ENCODE results near the gene FGF18. TPM values are rescaled to one million over a fixed set of nuclear protein-coding genes. Genes with fewer than 3 reads are reported as not detected.

Gene FGF18
- total RNA-seq, 2 donors from 2014 or later = 0.81 to 1.6 TPM

DNA sequence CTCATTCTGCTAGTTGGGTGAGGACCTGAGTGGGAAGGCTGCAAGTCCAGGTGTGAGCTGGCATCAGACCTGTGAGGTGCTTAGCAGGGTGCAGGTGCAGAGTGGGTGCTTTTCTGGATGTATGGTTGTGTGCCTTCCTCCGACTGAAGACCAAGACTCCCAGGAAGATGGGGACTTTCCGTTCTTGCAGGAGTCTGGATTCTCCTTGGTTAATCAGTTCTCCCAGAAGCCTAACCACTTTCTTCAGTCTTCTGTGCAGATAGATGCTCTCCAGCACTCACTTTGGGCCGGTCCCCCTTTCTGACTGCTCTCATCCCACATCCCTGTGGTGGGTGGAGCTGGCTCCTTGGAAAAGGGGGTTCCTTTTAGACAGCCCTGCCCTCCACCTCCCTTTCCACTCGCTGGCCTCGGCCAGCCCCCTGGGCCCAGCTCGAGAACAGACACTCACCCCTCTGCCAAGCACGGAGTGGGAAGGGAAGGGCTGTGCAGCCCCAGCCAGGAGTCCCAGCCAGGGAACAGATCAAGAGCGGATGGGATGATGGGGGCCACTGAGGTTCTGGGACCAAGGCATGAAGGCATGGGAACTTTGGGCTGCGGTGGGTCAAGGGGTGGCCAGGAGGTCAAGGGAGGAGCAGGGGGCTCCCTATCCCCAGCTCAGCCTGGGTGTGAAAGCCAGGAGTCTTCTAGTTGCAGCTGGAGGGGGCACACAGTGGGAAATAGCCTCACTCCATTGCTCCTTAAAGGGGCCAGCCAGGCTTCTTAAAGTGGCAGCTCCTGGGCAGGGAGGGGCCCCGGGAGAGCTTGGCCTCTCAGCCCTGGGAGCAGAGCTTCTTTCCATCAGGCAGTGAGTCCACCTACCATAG, 62.4 kb downstream of the FGF18 start:
- H3K27me3 ChIP-seq (replicated peaks; ENCODE audit: insufficient read depth) = no peaks in the 10 kb centered on the region
- H3K4me3 ChIP-seq = no peak overlapping the region
- no peaks in the 10 kb centered on the region for H3K36me3 ChIP-seq
- TF ChIP-seq, protein P1, sequence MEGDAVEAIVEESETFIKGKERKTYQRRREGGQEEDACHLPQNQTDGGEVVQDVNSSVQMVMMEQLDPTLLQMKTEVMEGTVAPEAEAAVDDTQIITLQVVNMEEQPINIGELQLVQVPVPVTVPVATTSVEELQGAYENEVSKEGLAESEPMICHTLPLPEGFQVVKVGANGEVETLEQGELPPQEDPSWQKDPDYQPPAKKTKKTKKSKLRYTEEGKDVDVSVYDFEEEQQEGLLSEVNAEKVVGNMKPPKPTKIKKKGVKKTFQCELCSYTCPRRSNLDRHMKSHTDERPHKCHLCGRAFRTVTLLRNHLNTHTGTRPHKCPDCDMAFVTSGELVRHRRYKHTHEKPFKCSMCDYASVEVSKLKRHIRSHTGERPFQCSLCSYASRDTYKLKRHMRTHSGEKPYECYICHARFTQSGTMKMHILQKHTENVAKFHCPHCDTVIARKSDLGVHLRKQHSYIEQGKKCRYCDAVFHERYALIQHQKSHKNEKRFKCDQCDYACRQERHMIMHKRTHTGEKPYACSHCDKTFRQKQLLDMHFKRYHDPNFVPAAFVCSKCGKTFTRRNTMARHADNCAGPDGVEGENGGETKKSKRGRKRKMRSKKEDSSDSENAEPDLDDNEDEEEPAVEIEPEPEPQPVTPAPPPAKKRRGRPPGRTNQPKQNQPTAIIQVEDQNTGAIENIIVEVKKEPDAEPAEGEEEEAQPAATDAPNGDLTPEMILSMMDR (IDR thresholded peaks at IDR 0.05) = no peak
- no peak for ATAC-seq (ENCODE audit: insufficient number of reproducible peaks, low FRiP score, low read depth)
- peaks cover 6 to 14% of the 10 kb centered on the region in 2 donors for H3K4me1 ChIP-seq (ENCODE audit: control insufficient read depth in 1 of 2, low read depth in 2 of 2)
- no peak overlapping the region for H3K27ac ChIP-seq
- H3K9me3 ChIP-seq = no peaks in the 10 kb centered on the region
- no peak for DNase-seq (ENCODE audit: low spot score)

DNA sequence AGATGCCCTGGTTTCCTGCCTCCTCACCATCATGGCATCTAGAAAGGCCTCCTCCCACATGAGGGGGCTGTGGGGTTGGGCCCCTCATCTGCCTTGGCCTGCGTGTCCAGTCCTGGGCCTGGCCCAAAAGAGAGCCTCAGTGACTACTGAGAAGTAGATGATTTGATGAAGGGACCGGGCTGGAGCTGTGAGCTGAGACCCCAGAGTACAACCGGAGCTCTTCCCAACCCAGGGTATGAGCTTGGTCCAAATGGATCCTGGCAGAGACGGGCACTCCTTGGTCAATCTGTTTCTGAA, 62.9 kb downstream of the FGF18 start:
- H3K36me3 ChIP-seq = no peaks in the 10 kb centered on the region
- no peak for DNase-seq (ENCODE audit: low spot score)
- H3K4me1 ChIP-seq (ENCODE audit: control insufficient read depth in 1 of 2, low read depth in 2 of 2) = peaks cover 5 to 9% of the 10 kb centered on the region in 2 donors
- TF ChIP-seq, protein P1 (IDR thresholded peaks at IDR 0.05) = no peak
- no peaks in the 10 kb centered on the region for H3K9me3 ChIP-seq
- H3K4me3 ChIP-seq = no peak overlapping the region
- no peak overlapping the region for H3K27ac ChIP-seq
- ATAC-seq (ENCODE audit: insufficient number of reproducible peaks, low FRiP score, low read depth) = no peak
- H3K27me3 ChIP-seq (replicated peaks; ENCODE audit: insufficient read depth) = no peaks in the 10 kb centered on the region

DNA sequence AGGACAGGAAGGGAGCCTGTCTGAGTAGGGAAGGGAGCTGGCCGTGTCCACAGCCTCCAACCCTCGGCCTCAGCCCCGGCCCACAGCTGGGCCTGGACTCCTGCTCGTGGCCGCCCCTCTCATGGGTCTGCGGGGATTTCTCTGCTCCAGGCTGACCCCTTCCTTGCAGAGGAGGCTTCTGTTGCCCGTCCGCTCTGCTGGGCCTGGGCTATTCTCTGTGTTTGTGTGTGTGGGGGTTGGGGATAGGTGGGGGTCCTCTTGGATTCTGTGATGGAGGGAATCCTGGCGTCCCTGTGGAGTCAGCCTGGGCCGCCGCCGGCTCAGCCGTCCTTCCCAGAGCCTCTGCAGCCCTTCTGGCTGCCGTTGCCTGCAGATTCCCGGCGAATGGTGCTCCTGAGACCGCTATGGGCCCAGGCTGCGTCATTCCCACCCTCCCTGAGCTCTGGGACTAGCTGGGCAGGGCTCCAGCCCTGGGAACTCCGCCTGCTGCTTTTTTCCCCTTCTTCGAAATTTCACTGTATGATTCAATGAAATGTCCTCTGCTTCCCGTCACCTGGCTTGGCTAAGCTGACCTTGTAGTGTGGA, 64.2 kb downstream of the FGF18 start:
- TF ChIP-seq, protein P1 (IDR thresholded peaks at IDR 0.05) = no peak
- peak; percentile 55 for DNase-seq (ENCODE audit: low spot score)
- peak overlapping the region in 1 of 2 donors; percentile 39 for H3K27ac ChIP-seq

DNA sequence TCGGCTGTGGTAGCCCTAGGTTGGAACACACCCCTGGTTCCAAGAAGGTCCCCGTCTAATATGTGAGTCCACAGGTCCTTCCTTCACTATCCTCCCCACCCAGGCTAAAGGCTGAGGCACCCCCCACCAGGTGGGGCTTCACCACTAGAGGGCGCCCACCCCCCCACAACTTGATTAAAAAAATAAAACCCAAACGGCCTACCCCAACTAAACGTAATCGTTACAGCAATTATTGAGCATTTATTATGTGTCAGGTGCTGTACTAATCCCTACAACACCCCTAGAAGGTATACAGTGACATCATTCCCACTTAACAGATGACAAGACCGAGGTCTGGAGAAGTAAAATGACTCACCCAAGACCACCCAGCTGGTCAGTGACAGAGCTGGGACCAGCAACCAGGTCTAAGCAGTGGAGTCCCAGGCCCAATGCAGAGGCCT, 65.0 kb downstream of the FGF18 start:
- no peak for DNase-seq (ENCODE audit: low spot score)
- H3K9me3 ChIP-seq = no peaks in the 10 kb centered on the region
- ATAC-seq (ENCODE audit: insufficient number of reproducible peaks, low FRiP score, low read depth) = no peak
- no peaks in the 10 kb centered on the region for H3K36me3 ChIP-seq
- no peak overlapping the region for H3K4me3 ChIP-seq
- H3K27me3 ChIP-seq (replicated peaks; ENCODE audit: insufficient read depth) = no peaks in the 10 kb centered on the region
- no peak overlapping the region for H3K27ac ChIP-seq
- TF ChIP-seq, protein P1 (IDR thresholded peaks at IDR 0.05) = peak; percentile 76
- peaks cover 3 to 5% of the 10 kb centered on the region in 2 donors for H3K4me1 ChIP-seq (ENCODE audit: control insufficient read depth in 1 of 2, low read depth in 2 of 2)

More for the DNA sequence above, 64.2 kb downstream of the FGF18 start:
- Histone ChIP-seq H3K4me1 (ENCODE audit: control insufficient read depth in 1 of 2, low read depth in 2 of 2) (peaks cover 3 to 5% of the 10 kb centered on the region in 2 donors), H3K27me3 (replicated peaks; ENCODE audit: insufficient read depth) (no peaks in the 10 kb centered on the region), H3K36me3 (no peaks in the 10 kb centered on the region), H3K4me3 (peak overlapping the region; percentile 36), H3K9me3 (no peaks in the 10 kb centered on the region)
- ATAC-seq (ENCODE audit: insufficient number of reproducible peaks, low FRiP score, low read depth) = peak; percentile 58

DNA sequence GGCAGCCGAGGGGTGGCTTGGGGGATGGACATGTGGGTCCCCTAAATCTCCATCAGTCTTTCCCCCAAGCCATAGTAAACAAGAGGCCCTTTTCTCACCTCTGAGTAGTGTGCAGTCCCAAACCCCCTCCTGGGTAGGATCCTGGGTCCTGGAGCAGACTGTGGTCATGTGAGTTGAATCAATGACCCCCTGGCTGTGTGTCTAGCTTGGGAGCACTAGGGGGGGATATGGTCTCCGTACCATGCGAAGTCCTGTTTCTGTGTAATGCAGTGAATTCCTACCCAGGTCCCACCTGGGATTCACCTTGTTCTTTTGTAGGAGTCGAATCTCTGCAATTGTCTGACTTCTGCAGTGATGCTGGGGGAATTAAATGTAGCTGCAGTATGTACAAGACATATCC, 66.2 kb downstream of the FGF18 start:
- Histone ChIP-seq H3K27ac (no peak overlapping the region), H3K27me3 (replicated peaks; ENCODE audit: insufficient read depth) (no peaks in the 10 kb centered on the region), H3K9me3 (no peaks in the 10 kb centered on the region), H3K36me3 (no peaks in the 10 kb centered on the region), H3K4me3 (no peak overlapping the region), H3K4me1 (ENCODE audit: control insufficient read depth in 1 of 2, low read depth in 2 of 2) (peaks cover 3 to 5% of the 10 kb centered on the region in 2 donors)
- ATAC-seq (ENCODE audit: insufficient number of reproducible peaks, low FRiP score, low read depth) (no peak), DNase-seq (ENCODE audit: low spot score) (no peak)
- TF ChIP-seq, protein P1 (IDR thresholded peaks at IDR 0.05) = no peak

Measured in thoracic aorta (tissue), 2 donors.